Peyer's patch (tissue), 4 donors: ENCODE data around the gene UBQLN1.

ENCODE experiments used
- POLR2A ChIP-seq, 2 donors: fragments of 450-650 bp; IDR thresholded peaks; one replicate each; pipeline ENCODE4 v1.5.1; 2017; ENCODE audit warnings: antibody characterized with exemption in 2 of 2, mild to moderate bottlenecking in 2 of 2, moderate library complexity in 2 of 2
- TF ChIP-seq, protein P1 (sequence below), 6 experiments: fragments of 450-650 bp in 4 of 6; fragments of 200-600 bp in 2 of 6; sonication (generic) in 1 of 6; IDR thresholded peaks; one replicate each; pipeline ENCODE4 v1.5.1; 2017 to 2019; ENCODE audit warnings: antibody characterized with exemption in 6 of 6, mild to moderate bottlenecking in 3 of 6, moderate library complexity in 1 of 6

DNA sequence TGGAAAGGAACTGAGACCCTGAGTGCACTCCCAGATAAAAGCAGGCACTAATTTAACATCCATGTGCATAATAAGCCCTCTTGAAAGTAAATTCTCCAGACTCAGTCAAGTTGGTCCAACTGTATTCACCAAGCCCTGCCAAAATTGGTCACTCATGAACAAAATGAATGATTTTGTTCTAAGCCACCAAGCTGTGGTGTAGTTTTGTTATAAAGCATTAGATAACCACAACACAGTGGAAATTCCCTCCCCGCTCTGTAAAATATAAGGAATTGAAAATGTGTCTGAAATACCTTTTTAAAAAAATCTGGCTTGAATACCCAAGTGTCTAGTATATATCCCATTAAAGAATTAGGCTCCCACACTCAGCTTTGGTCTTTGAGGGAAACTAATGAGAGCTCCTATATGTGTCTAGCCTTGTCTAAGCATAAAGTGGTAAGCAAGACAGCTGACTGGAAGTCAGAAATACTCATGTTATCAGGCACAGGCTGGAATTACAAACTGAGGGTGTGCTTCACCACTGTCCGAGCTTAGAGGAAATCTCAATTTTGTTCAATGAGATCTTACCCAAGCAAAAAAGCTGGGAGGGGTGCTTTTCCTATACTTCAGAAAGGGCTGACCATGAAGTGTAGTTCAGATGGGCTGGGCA lies 51.6 kb downstream of the UBQLN1 start:
- TF ChIP-seq, protein P1, sequence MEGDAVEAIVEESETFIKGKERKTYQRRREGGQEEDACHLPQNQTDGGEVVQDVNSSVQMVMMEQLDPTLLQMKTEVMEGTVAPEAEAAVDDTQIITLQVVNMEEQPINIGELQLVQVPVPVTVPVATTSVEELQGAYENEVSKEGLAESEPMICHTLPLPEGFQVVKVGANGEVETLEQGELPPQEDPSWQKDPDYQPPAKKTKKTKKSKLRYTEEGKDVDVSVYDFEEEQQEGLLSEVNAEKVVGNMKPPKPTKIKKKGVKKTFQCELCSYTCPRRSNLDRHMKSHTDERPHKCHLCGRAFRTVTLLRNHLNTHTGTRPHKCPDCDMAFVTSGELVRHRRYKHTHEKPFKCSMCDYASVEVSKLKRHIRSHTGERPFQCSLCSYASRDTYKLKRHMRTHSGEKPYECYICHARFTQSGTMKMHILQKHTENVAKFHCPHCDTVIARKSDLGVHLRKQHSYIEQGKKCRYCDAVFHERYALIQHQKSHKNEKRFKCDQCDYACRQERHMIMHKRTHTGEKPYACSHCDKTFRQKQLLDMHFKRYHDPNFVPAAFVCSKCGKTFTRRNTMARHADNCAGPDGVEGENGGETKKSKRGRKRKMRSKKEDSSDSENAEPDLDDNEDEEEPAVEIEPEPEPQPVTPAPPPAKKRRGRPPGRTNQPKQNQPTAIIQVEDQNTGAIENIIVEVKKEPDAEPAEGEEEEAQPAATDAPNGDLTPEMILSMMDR (IDR thresholded peaks at IDR 0.05): no peak
- no peak for TF ChIP-seq POLR2A (IDR thresholded peaks at IDR 0.05)
